ENCODE measurements around the gene NEDD8.

NEDD8 gene

GRCh38 chr14:24213866-24214662, 18.1 kb downstream of the NEDD8 start:
- DNase-seq (ENCODE audit: low read depth, low spot score) = no peak
- TF ChIP-seq CTCF (IDR thresholded peaks at IDR 0.05; ENCODE audit: low read depth, low read length) = no peak
- H3K4me3 ChIP-seq (ENCODE audit: low read depth, low read length) = peak overlapping the region; percentile 85
- in situ Hi-C loops (cut with HindIII; ENCODE audit: low sequenced_read_pairs) = no loop called here

- in situ Hi-C loops (cut with HindIII; ENCODE audit: low sequenced_read_pairs) = no loop called here
- H3K4me3 ChIP-seq (ENCODE audit: low read depth, low read length) = peak within 1 kb of the TSS; percentile 85
- peak; percentile 99 for DNase-seq (ENCODE audit: low read depth, low spot score)
- peak; percentile 15 for TF ChIP-seq CTCF (IDR thresholded peaks at IDR 0.05; ENCODE audit: low read depth, low read length)
Measured at GRCh38 chr14:24212924-24213865, 19.0 kb downstream of the NEDD8 start, which contains the start of gene CHMP4A. TSS of gene CHMP4A (minus strand) at chr14:24213488. CDS start at chr14:24213439, 49 bp downstream.

GRCh38 chr14:24211311-24211710, 20.9 kb downstream of the NEDD8 start:
- DNase-seq (ENCODE audit: low read depth, low spot score) = no peak
- in situ Hi-C loops (cut with HindIII; ENCODE audit: low sequenced_read_pairs) = no loop called here
- no peak for TF ChIP-seq CTCF (IDR thresholded peaks at IDR 0.05; ENCODE audit: low read depth, low read length)
- no peak overlapping the region for H3K4me3 ChIP-seq (ENCODE audit: low read depth, low read length)

- in situ Hi-C loops (cut with HindIII; ENCODE audit: low sequenced_read_pairs) = no loop called here
- no peak overlapping the region for H3K4me3 ChIP-seq (ENCODE audit: low read depth, low read length)
- no peak for DNase-seq (ENCODE audit: low read depth, low spot score)
- no peak for TF ChIP-seq CTCF (IDR thresholded peaks at IDR 0.05; ENCODE audit: low read depth, low read length)
Measured at GRCh38 chr14:24207625-24208024, 24.5 kb downstream of the NEDD8 start.

- no peak overlapping the region for H3K4me3 ChIP-seq (ENCODE audit: low read depth, low read length)
- no peak for TF ChIP-seq CTCF (IDR thresholded peaks at IDR 0.05; ENCODE audit: low read depth, low read length)
- DNase-seq (ENCODE audit: low read depth, low spot score) = no peak
- in situ Hi-C loops (cut with HindIII; ENCODE audit: low sequenced_read_pairs) = no loop called here
Measured at GRCh38 chr14:24207104-24207551, 25.0 kb downstream of the NEDD8 start.

GRCh38 chr14:24206260-24207103, 25.7 kb downstream of the NEDD8 start:
- in situ Hi-C loops (cut with HindIII; ENCODE audit: low sequenced_read_pairs) = no loop called here
- DNase-seq (ENCODE audit: low read depth, low spot score) = no peak
- no peak for TF ChIP-seq CTCF (IDR thresholded peaks at IDR 0.05; ENCODE audit: low read depth, low read length)
- H3K4me3 ChIP-seq (ENCODE audit: low read depth, low read length) = no peak overlapping the region

Data from astrocyte of the spinal cord (primary cell).